Memory B cell (primary cell): Measurements from ENCODE around the gene DAPK1.

Experiments used
- ATAC-seq: fragments of 150-1000 bp; cut with Tn5 transposase; 2 replicates; pipeline ENCODE4 v1.10.0; 2021; ENCODE audit warnings: low read depth, mild to moderate bottlenecking, moderate library complexity
- DNase-seq, 2 donors: peaks; one replicate each; pipeline ENCODE4 v3.0.0; 2022; ENCODE audit warnings: low spot score in 2 of 2
- H3K27ac Mint-ChIP-seq: one replicate; pipeline ENCODE4 v1.8.0; 2022; ENCODE audit warnings: mild to moderate bottlenecking, moderate library complexity, mixed read lengths
- H3K27me3 Mint-ChIP-seq: one replicate; pipeline ENCODE4 v1.8.0; 2022; ENCODE audit warnings: mixed read lengths
- H3K36me3 Mint-ChIP-seq: one replicate; pipeline ENCODE4 v1.8.0; 2022; ENCODE audit warnings: mild to moderate bottlenecking, mixed read lengths
- H3K4me1 Mint-ChIP-seq: one replicate; pipeline ENCODE4 v1.8.0; 2022; ENCODE audit warnings: mixed read lengths
- H3K4me3 Mint-ChIP-seq: one replicate; pipeline ENCODE4 v1.8.0; 2022; ENCODE audit warnings: mild to moderate bottlenecking, moderate library complexity, mixed read lengths
- H3K9me3 Mint-ChIP-seq: one replicate; pipeline ENCODE4 v1.8.0; 2022; ENCODE audit warnings: mixed read lengths

DAPK1 gene

DNA sequence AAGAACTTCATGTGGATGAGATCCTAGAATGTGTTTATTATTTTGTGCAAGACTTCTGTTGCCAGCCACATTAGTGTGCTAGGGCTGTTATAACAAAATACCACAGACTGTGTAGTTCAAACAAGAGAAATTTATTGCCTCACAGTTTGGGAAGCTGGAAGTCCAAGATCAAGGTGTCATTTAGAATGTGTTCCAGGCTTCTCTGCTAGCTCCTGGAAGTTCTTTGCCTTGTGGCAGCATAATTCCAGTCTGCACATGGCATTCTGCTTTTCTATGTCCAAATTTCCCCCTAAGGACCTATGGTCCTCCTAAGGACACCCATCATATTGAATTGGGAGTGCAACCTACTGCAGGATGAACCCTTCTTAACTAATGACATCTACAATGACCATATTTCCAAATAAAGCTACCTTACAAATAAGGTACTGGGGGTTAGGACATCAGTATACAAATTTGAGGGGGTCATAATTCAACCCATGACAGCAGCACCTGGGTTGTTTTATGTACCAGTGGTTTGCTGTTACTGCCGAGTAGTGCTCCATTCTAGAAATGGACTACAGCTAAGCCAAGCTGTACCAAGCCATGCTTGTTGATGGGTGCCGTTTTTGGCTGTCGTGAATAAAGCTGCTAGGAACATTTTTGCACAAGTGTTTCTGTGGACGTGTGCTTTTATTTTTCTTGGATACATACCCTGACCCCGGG lies 52.7 kb downstream of the DAPK1 start:
- H3K27me3 Mint-ChIP-seq = no peaks in the 10 kb centered on the region
- H3K4me3 Mint-ChIP-seq = no peak overlapping the region
- H3K9me3 Mint-ChIP-seq = peaks cover 3% of the 10 kb centered on the region
- ATAC-seq (no peak), DNase-seq (no peak)
- no peaks in the 10 kb centered on the region for H3K36me3 Mint-ChIP-seq
- H3K4me1 Mint-ChIP-seq = no peaks in the 10 kb centered on the region
- H3K27ac Mint-ChIP-seq = no peak overlapping the region

- Mint-ChIP-seq H3K4me1 (no peaks in the 10 kb centered on the region), H3K27ac (no peak overlapping the region), H3K27me3 (no peaks in the 10 kb centered on the region), H3K9me3 (peaks cover 3% of the 10 kb centered on the region), H3K36me3 (no peaks in the 10 kb centered on the region), H3K4me3 (no peak overlapping the region)
- DNase-seq = no peak
- no peak for ATAC-seq
Measured at GRCh38 chr9:87551772-87552217, 54.1 kb downstream of the DAPK1 start.

GRCh38 chr9:87554171-87554910 lies 56.7 kb downstream of the DAPK1 start:
- H3K27me3 Mint-ChIP-seq = no peaks in the 10 kb centered on the region
- H3K9me3 Mint-ChIP-seq = no peaks in the 10 kb centered on the region
- H3K4me1 Mint-ChIP-seq = no peaks in the 10 kb centered on the region
- H3K27ac Mint-ChIP-seq = no peak overlapping the region
- no peak overlapping the region for H3K4me3 Mint-ChIP-seq
- no peak for ATAC-seq
- H3K36me3 Mint-ChIP-seq = no peaks in the 10 kb centered on the region
- no peak for DNase-seq

DNA sequence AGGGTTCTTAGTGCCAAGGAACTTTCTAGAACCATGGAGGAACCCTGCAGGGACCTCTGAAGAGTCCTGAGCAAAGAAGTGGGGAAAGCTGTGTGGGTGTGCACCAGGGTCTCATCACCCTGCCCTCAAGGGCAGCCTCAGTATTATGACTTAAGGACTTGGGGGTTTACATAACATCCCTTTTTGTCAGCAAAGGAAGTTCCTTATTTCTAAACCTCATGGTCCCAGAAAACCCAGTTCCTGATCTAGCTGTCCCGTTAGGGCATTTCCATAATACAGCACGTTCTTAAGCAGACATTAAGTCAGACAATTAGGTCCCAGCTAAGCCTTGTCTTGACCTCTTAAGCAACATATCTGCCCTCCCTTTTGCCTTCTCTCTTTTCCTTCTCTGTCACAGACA lies 57.3 kb downstream of the DAPK1 start:
- Mint-ChIP-seq H3K27ac (no peak overlapping the region), H3K27me3 (no peaks in the 10 kb centered on the region), H3K4me1 (no peaks in the 10 kb centered on the region), H3K36me3 (no peaks in the 10 kb centered on the region), H3K9me3 (no peaks in the 10 kb centered on the region), H3K4me3 (no peak overlapping the region)
- DNase-seq (no peak), ATAC-seq (no peak)

GRCh38 chr9:87556039-87556438 lies 58.4 kb downstream of the DAPK1 start:
- Mint-ChIP-seq H3K9me3 (no peaks in the 10 kb centered on the region), H3K4me3 (no peak overlapping the region)
- no peak for ATAC-seq

GRCh38 chr9:87556821-87557220 lies 59.2 kb downstream of the DAPK1 start:
- Mint-ChIP-seq H3K4me3 (no peak overlapping the region), H3K36me3 (no peaks in the 10 kb centered on the region), H3K4me1 (no peaks in the 10 kb centered on the region), H3K27ac (no peak overlapping the region), H3K27me3 (no peaks in the 10 kb centered on the region), H3K9me3 (no peaks in the 10 kb centered on the region)
- DNase-seq = no peak
- ATAC-seq = no peak

More at GRCh38 chr9:87556039-87556438, 58.4 kb downstream of the DAPK1 start:
- no peak overlapping the region for H3K27ac Mint-ChIP-seq
- H3K27me3 Mint-ChIP-seq = no peaks in the 10 kb centered on the region
- no peaks in the 10 kb centered on the region for H3K36me3 Mint-ChIP-seq
- H3K4me1 Mint-ChIP-seq = no peaks in the 10 kb centered on the region
- DNase-seq = no peak

DNA sequence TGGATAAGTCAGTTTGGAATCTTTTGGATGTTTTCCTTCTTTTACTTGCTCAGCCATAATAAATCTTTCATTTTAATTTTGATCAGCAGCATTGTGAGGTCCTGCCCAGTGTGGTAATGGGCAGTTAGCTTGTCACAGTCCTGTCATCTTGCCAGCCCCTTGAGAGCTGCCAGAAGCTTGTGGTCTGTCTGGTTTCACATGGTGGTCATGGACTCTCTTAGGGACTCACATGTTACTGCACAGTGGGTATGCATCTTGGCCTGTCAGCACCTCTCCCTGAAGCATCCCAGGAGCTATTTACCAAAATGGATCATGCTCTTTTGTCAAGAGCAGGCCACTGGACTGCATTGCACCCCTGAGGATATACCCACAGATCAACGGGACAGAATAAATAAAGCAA lies 60.3 kb downstream of the DAPK1 start:
- no peak for DNase-seq
- Mint-ChIP-seq H3K36me3 (no peaks in the 10 kb centered on the region), H3K4me3 (no peak overlapping the region), H3K27me3 (no peaks in the 10 kb centered on the region), H3K27ac (no peak overlapping the region), H3K4me1 (no peaks in the 10 kb centered on the region), H3K9me3 (no peaks in the 10 kb centered on the region)
- ATAC-seq = no peak

DNA sequence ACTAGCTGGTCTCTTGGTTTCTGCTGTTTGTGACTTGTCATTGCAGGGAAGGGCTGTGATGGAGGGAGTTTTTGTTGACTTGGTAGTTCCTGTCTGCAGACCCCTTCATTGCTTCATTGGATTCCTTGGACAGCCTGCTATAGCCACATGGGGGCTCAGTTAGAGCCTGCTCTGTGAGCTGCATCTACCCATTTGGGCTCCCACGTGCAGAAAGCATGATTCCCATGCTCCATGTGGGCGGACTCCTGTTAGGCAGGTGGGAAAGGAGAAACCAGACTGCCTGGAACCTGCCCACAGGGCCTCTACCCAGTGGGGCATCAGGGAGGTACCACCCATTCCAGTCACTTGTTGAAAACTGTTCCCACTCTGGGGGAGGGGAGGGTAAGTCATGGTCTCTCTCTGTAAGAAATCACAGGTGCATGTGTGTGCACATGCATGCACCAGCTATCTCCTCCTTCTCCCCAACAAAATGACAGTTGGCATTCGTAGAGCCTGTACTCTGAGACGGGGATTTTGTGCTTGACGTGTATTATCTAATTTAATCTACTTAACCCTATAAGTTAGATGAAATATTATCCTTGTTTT lies 61.0 kb downstream of the DAPK1 start:
- H3K9me3 Mint-ChIP-seq = no peaks in the 10 kb centered on the region
- H3K27me3 Mint-ChIP-seq = no peaks in the 10 kb centered on the region
- DNase-seq (no peak), ATAC-seq (no peak)
- no peak overlapping the region for H3K4me3 Mint-ChIP-seq
- no peak overlapping the region for H3K27ac Mint-ChIP-seq
- no peaks in the 10 kb centered on the region for H3K36me3 Mint-ChIP-seq
- no peaks in the 10 kb centered on the region for H3K4me1 Mint-ChIP-seq

- Mint-ChIP-seq H3K36me3 (no peaks in the 10 kb centered on the region), H3K4me1 (no peaks in the 10 kb centered on the region), H3K4me3 (no peak overlapping the region), H3K27me3 (no peaks in the 10 kb centered on the region), H3K27ac (no peak overlapping the region), H3K9me3 (no peaks in the 10 kb centered on the region)
- ATAC-seq = no peak
- no peak for DNase-seq
Measured at GRCh38 chr9:87562062-87562461, 64.4 kb downstream of the DAPK1 start.

- ATAC-seq = no peak
- H3K4me3 Mint-ChIP-seq = no peak overlapping the region
- no peak overlapping the region for H3K27ac Mint-ChIP-seq
- no peak for DNase-seq
- no peaks in the 10 kb centered on the region for H3K27me3 Mint-ChIP-seq
- H3K36me3 Mint-ChIP-seq = no peaks in the 10 kb centered on the region
- H3K4me1 Mint-ChIP-seq = no peaks in the 10 kb centered on the region
- no peaks in the 10 kb centered on the region for H3K9me3 Mint-ChIP-seq
Measured at GRCh38 chr9:87562530-87563170, 65.0 kb downstream of the DAPK1 start.

DNA sequence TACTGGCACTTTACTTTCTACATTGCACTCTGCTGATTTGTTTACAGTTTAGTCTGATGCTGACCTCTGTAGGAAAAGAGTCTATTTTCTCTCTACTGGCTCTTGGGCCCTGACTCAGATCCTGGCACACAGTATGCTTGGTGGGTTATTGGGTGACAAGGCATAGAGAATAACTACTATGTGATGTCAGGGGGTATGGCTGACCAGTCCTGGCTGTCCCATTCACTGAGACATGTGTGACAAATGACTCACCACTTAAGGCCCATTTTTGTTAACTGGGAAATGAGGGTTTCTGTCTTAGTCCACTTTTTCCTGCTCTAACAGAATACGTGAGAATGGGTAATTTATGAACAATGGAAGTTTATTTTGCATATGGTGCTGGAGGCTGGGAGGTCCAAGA lies 66.4 kb downstream of the DAPK1 start:
- Mint-ChIP-seq H3K4me3 (no peak overlapping the region), H3K9me3 (no peaks in the 10 kb centered on the region), H3K27me3 (no peaks in the 10 kb centered on the region), H3K27ac (no peak overlapping the region), H3K36me3 (no peaks in the 10 kb centered on the region), H3K4me1 (no peaks in the 10 kb centered on the region)
- ATAC-seq = no peak
- no peak for DNase-seq

DNA sequence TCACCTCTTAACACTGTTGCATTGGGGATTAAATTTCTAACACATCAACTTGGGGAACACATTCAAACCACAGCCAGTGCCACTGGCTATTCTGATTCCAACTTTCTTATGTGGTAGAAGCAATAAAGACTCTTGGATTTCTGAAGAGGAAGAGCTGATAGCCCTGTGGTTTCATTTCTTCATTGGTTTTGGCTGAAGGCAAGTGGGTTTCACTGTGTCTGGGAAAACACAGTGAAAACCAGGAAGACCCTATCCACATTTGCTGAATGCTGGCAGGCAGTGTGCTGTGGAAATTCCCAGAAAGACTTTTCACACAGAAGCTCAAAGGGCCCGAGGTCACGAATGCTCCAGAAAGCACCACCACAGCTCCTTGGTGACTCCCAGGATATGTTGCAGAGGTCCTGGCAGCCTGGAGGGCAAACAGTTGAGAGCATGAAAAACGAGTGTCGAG lies 67.1 kb downstream of the DAPK1 start:
- Mint-ChIP-seq H3K9me3 (no peaks in the 10 kb centered on the region), H3K36me3 (no peaks in the 10 kb centered on the region), H3K4me3 (no peak overlapping the region), H3K27ac (no peak overlapping the region), H3K4me1 (no peaks in the 10 kb centered on the region), H3K27me3 (no peaks in the 10 kb centered on the region)
- no peak for DNase-seq
- no peak for ATAC-seq

DNA sequence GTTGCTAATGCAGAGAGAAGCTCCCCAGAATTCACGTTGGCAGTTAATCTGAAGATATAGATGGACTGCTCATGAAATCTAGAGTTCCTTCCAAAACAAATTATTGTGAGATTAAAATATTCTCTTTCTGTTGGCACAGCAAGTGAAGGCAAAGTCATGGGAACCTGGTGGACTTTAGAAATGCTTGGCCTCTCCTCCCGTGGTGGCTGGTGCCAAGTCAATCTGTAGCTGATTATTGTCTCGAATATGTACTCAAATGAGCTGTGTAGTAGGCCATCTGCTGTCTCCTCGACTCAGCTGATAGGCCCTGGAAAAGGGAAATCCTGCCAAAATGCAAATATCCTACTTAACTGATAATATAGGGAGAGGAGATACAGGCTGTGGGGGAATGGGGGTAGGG lies 69.3 kb downstream of the DAPK1 start:
- DNase-seq = no peak
- Mint-ChIP-seq H3K27ac (no peak overlapping the region), H3K27me3 (no peaks in the 10 kb centered on the region), H3K4me3 (no peak overlapping the region), H3K36me3 (no peaks in the 10 kb centered on the region), H3K4me1 (no peaks in the 10 kb centered on the region), H3K9me3 (no peaks in the 10 kb centered on the region)
- ATAC-seq = no peak

GRCh38 chr9:87567571-87567970 lies 69.9 kb downstream of the DAPK1 start:
- no peak overlapping the region for H3K27ac Mint-ChIP-seq
- ATAC-seq = no peak
- no peak overlapping the region for H3K4me3 Mint-ChIP-seq
- H3K36me3 Mint-ChIP-seq = no peaks in the 10 kb centered on the region
- no peaks in the 10 kb centered on the region for H3K9me3 Mint-ChIP-seq
- no peaks in the 10 kb centered on the region for H3K4me1 Mint-ChIP-seq
- no peak for DNase-seq
- H3K27me3 Mint-ChIP-seq = no peaks in the 10 kb centered on the region
